Vein endothelial cell (primary cell): ENCODE data around the gene CYP19A1. TPM values are rescaled to one million over a fixed set of nuclear protein-coding genes. Genes with fewer than 3 reads are reported as not detected.

ENCODE experiments used
- small RNA-seq: library from RNA; depleted of rRNA; stranded (forward); fragments of <200 nt; gene quantifications from one replicate; pipeline ENCODE3, GENCODE V24; 2012
- total RNA-seq: library from RNA; depleted of rRNA; stranded (reverse); fragments of >200 nt; gene quantifications from 2 replicates; pipeline ENCODE4 v1.2.3, GENCODE V29; 2012

CYP19A1 gene
- not detected in 2 replicates for total RNA-seq

GRCh38 chr15:51338496-51338895 is at the start of gene CYP19A1:
Gene CYP19A1 (minus strand): TSS chr15:51338596. CDS start chr15:51242912, 95,684 bp downstream.

GRCh38 chr15:51341366-51342226 is 3.2 kb upstream of the CYP19A1 start, which contains the start of gene GLDN:
Gene GLDN (plus strand): TSS chr15:51341655. CDS start chr15:51341685, 30 bp downstream.

Small RNAs within 50 kb of the gene (small RNA-seq; reads per million reads assigned to genes)
- gene AC020891.4 = not detected
- not detected for gene MIR4713
- not detected for gene MIR7973-1

Other genes starting within 250 kb of the CYP19A1 start
- gene TNFAIP8L3, start 243.7 kb downstream of the CYP19A1 start, total RNA-seq = 74.1 and 83.4 TPM in 2 replicates
- gene GLDN, start 3.1 kb upstream of the CYP19A1 start, total RNA-seq = not detected in 2 replicates